GM19193 (cell line): ENCODE measurements around the gene PPP1R3C.

Experiments used
- POLR2A ChIP-seq: IDR thresholded peaks from 4 replicates; pipeline ENCODE4 v1.6.1; 2011; ENCODE audit not compliant: insufficient read depth, insufficient read length; ENCODE audit errors: extremely low read depth

The PPP1R3C gene

DNA sequence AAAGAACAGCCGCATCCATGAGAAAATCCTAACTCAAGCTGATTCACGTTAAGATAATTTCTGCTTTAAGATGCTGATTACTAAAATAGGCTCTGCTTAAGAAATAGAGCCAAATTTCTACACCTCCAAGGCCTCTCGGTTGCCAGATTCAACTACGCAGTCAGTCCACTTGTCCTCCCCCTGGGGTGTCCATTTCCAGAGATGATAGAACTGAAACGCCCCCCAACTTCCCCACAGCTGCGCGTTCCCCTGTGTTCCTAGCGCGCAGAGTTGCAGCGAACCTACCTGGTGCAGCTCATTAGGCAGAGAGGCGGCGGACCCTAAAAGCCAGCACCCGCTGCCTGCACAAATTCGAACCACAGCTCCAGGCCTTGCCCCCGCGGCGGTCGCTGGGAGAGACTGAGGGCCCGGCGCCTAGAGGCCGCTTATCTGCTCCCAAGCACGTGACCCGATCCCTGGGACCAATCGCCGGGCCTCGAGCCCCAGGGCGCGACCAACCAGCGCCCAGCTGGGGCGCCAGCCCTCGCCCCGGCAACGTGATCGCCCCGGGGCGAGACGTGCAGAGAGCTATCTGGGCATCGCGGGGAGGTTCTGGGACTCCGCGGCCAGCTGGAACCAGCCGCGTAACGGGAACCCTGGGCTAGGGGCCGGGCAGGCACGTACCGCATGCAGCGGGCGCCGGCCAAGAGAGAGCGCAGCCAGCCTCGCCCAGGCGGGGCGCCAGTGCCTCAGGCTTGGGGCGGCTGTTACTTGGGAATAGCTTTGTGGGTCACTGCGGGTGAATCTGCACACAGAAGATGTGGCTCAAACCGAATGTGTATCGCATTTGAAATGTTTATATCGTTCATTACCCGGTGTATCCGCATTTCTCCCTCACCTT is at the start of gene PPP1R3C:
Gene PPP1R3C (minus strand): TSS at position 401 of the 880 bp plus-strand sequence. CDS start 102 bp downstream, at position 299.
- TF ChIP-seq POLR2A = no peak

GRCh38 chr10:91681361-91682276 is 48.7 kb upstream of the PPP1R3C start:
- TF ChIP-seq POLR2A = no peak

DNA sequence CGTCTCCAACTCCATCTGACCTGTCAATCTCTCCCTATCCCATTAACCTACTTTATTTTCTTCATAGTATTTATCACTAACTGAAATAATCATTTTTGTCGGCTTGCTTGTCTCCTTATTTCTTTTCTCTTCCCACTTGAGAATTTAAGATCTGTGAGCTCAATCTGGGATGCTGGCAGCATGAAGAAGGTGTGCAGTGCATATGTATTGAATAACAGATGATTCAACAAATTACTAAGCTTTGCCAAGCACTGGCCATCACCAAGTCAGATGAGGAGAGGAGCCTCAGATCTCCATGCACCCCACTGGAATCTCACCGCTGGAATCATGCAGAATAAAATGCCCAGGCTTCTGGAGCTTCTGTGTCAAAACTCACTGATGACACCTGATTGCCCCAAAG is 47.6 kb upstream of the PPP1R3C start:
- no peak for TF ChIP-seq POLR2A

GRCh38 chr10:91679296-91679695 is 46.4 kb upstream of the PPP1R3C start:
- no peak for TF ChIP-seq POLR2A

DNA sequence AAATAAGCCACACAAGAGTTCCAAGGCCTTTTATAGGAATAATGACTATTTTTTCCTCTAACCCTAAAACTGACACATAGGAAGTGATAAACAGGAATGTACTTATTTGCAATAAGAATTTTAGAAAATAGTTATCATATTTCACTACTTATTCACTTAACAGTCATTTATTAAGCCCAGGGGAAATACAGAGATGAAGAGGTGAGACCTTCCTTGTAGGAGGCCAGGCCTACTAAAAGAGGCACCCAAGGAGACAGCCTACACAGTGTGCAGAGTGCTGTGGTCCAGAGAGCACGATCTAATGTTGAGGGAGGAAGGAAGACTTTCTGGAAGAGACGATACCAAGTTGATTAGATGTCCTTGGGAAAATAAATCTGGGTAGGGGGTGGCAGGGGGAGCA is 45.0 kb upstream of the PPP1R3C start:
- TF ChIP-seq POLR2A = no peak

DNA sequence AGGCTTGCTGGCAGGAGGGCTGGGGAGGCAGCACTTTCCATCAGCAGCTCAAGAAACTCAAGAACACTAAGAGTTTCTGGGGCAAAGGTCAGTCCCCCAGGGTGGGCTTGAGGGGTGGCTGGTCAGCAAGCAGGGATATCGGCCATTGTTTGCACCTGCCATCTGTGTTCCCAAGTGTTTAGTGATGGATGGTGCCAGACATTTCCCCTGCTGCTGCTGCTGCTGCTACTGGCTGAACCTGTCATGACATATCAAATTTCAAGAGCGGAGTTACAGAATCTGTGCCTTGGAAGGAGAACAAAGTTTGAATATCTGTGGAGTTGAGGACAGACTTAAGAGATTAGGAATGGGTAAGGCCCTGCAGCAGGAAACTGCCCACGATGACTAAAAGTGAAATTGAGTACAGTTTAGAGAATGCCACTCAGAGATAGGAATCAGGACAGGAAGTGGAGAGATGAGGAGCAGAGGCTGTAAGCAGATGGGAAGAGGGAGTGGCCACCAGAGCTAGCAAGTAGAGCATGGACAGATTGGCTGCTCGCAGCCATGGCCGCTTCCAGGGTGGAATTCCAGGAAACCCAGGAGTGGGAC is 39.2 kb upstream of the PPP1R3C start:
- no peak for TF ChIP-seq POLR2A

- no peak for TF ChIP-seq POLR2A
Measured at GRCh38 chr10:91668913-91669312, 36.0 kb upstream of the PPP1R3C start.

DNA sequence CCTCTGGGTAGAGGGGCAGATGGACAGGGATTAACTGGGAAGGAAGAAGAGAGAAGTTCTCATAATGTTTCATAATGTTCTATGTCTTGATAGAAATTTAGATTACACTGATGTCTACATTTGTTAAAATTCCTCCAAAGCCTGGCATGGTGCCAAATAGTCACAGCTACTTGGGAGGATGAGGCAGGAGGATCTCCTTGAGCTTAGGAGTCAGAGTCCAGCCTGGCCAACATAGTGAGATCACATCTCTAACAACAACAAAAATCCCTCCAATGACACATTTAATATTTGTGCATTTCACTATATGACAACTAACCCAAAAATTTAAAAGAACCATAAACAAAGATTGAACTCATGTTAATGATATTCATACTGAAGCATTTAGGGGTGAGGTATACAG is 33.0 kb upstream of the PPP1R3C start:
- TF ChIP-seq POLR2A = no peak

GRCh38 chr10:91664426-91664825 is 31.6 kb upstream of the PPP1R3C start:
- no peak for TF ChIP-seq POLR2A

GRCh38 chr10:91662993-91663392 is 30.1 kb upstream of the PPP1R3C start:
- no peak for TF ChIP-seq POLR2A

DNA sequence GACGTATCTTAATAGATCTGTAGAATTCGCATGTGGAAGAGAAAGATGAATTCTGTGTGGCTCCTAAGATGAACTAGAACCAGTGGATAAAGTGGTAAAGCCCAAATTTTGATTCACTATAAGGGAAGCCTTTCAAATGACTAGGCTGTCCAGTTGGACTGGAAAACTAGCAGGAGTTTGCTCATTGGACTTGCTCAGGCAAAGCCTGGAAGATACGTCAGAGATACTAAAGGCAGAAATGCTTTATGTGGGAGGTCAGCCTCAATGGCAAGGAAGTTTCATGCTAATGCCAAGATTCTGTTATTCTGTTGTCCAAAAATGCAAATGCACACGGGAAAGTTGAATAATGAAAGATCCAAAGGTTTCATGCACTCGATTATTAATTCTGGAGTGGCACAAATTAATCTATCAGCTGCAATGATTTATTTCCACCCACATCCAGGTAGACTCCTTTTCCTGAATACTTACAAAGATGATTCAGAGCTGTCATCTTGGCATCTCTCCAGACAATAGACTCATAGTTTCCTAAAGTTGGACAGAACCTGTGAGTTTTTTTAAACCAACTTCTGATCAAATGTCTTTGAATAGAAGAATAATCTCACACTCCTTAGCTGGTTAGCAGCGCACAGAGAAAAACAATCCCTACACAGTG is 20.5 kb upstream of the PPP1R3C start:
- TF ChIP-seq POLR2A = no peak

DNA sequence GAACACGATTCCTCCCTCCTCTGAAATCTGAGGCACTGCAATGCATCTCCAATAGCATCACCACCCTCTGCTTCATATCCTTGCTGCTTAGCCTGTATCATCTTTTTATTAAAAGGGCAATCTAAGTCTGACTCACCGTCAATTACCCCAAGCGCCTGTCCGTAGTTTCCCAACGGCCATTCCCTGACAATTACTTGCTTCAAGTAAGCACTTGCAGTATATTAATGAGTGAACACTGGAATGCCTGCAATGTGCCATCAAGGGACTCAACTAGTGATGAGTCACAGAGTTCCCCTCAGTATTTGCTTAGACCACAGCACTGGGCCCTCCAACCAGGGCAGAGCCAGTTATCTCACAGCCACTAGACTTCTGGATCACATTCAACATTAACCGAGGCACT is 19.5 kb upstream of the PPP1R3C start:
- no peak for TF ChIP-seq POLR2A

- no peak for TF ChIP-seq POLR2A
Measured at GRCh38 chr10:91643700-91644099, 10.8 kb upstream of the PPP1R3C start.

GRCh38 chr10:91642831-91643692 is 10.2 kb upstream of the PPP1R3C start:
- TF ChIP-seq POLR2A = no peak
